NCI-H1105 treated with DMSO at 0.1 percent for 48 hours (cell line): ENCODE data around the gene SCGB1C2.

ENCODE experiments used
- DNase-seq: peaks from one replicate; lab custom pipeline; 2025; lab: John Stamatoyannopoulos, UW

Gene SCGB1C2

DNA sequence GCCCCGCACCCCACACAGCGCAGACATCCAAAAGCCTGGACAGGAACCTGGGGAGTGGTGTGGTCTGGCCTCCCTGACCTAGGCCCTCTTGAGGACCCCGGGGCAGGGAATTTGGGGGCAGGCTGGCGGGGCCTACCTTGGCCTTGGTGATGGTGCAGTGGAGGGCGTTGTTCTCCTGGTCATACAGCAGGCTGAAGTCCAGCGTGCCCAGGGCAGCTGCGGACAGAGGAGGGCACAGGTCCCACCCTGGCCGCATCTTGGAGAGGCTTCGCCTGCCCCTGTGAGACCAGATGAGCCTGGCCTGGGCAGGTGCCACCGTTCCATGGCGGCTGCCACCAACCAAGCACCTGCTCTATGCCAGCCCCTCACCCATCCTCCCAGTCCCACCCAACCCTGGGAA is 35.0 kb downstream of the SCGB1C2 start:
- no peak for DNase-seq

DNA sequence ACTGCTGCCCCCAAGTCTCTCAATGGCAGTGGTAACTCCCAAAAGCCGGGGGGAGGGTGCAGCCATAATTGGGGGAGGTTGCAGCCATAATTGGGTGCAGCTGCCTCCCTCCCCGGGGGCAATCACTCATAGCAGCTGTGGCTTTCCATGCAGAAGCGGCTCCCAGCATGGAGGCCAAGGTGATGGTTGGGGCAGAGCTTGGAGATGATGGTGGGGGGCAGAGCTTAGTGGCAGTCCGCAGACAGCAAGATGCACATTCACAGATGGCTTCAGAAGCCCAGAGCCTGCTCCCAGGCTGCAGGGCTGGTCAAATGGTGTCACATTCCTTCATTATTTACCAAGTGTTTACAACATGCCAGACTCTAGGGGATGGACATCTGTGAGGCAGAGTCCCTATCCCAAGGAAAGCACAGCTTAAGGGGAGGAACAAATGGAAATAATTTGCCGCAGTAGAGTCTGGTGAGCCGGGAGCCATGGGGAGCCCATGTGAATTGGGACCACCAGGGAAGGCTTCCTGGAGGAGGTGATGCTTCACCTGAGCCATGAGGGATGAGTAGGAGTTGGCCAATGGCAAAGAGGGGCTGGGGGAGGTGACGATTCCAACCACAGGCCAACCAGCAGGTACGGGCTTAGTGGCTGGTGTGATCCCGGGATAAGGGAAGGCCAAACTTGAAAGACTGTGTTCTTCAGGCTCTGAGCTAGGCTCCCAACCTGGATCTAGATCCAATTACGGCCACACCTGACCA is 36.0 kb downstream of the SCGB1C2 start:
- no peak for DNase-seq

- no peak for DNase-seq
Observed at GRCh38 chr17:177155-177554, 39.8 kb downstream of the SCGB1C2 start.

GRCh38 chr17:177762-178161 is 40.4 kb downstream of the SCGB1C2 start:
- DNase-seq: no peak

- DNase-seq: no peak
Observed at GRCh38 chr17:178292-179065, 41.1 kb downstream of the SCGB1C2 start.

DNA sequence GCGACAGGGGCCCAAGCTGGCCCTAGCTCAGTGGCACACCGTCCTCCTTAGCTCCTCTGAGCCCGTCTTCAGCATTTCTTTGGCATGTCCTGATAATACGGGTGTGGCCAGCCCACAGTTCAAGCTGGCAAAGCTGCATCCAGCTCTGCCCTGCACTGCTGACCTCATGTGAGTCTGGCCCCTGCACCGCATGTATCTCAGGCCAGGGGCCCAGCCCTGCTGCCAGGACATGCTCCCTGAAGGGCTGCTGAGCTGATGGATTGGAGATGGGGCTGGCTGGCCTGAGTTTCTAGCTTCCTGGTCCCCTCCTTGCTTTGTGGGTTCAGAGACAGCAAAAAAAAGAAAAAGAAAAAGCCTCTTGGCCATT is 41.7 kb downstream of the SCGB1C2 start:
- no peak for DNase-seq

GRCh38 chr17:179781-180380 is 42.5 kb downstream of the SCGB1C2 start:
- DNase-seq: no peak

- no peak for DNase-seq
Observed at GRCh38 chr17:180381-181244, 43.2 kb downstream of the SCGB1C2 start.

GRCh38 chr17:181245-182049 is 44.1 kb downstream of the SCGB1C2 start, which contains the start of gene DOC2B:
Gene DOC2B, minus strand, starts transcription at chr17:181650. Its CDS starts 171 bp downstream, at chr17:181479.
- no peak for DNase-seq

DNA sequence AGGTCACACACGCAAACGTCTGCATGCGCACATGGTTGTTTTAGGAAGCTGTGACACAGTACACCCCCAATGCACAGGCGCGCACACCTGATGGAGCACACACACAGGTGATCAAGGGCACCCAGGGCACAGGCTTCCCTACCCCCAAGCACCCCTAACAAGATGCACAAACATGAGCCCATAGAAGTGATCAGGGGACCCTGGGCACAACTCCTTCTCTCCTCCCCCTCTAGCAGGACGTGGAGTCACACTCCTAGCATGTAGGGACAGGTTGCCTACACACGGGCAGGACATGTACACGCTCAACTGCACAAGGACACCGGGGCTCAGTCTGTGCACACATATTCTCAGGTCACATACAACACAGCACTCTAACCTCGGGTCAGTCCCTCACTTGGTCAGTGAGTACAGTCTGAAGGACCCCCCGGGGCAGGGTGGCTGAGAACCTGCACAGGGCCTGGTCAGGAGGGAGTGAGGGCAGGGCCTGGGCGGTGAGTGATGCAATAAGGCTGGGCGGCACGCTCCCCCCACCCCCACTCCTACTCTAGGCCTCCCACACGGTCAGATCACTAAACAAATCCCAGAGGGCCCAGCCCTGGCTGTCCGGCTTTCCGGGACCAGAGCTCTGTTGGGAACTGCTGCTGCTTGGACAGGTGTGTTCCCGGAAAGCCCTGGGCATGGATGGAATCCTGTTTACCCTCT is 44.8 kb downstream of the SCGB1C2 start:
- DNase-seq: no peak

DNA sequence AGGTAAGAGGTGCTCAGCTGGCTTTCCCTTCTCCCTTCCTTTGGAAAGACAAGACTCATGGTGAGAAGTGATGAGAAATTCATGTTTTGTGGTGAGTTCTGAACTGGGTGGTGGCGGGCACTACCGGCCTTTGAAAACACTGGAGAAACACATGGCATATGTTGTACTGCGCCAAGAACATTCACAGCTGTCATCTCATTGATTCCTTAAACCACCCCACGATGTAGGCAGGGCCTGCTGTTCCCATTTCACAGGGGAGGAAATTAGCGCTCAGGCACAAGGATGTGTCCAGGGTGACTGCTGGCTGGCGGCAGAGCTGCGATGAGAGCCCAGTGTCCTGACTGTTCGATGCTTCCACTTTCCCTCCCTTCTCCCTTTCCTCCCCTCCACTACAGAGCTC is 45.7 kb downstream of the SCGB1C2 start:
- no peak for DNase-seq

GRCh38 chr17:185445-186138 is 48.2 kb downstream of the SCGB1C2 start:
- no peak for DNase-seq

DNA sequence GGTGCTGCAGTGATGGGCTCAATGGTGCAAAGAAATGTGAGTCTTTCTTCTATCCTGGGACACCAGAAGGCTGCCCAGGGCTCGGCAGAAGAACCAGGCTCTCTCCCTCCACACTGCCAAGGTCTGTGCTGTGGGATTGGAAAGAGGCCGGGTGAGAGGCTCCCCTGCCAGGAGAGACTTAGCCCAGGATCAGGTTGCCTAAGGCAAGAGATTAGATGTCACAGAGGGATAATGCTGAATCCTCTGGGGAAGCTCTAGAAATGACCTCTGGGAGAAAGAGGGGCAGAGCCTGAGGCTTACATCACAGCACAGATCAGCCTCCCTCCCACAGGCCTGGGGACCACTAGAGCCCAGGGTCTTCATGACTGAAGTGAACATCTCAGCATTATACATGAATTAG is 49.8 kb downstream of the SCGB1C2 start:
- DNase-seq: no peak
